MM.1S (cell line): ENCODE results near the gene IL1RAPL2.

Experiments
- DNase-seq: peaks from one replicate; pipeline ENCODE4 v3.0.0-alpha.2; 2015
- H2AFZ ChIP-seq: fragments of 300-600 bp; sonication (generic); 2 replicates; pipeline ENCODE4 v1.6.0; 2016; ENCODE audit warnings: antibody characterized with exemption, low read length
- H3F3A ChIP-seq: fragments of 300-600 bp; sonication (generic); 2 replicates; pipeline ENCODE4 v1.6.1; 2016; ENCODE audit warnings: mild to moderate bottlenecking, antibody characterized with exemption, low read length, moderate library complexity, mixed read lengths; ENCODE audit not compliant: insufficient read depth
- H3K27ac ChIP-seq: fragments of 300-600 bp; sonication (generic); 2 replicates; pipeline ENCODE4 v1.5.1; 2016; ENCODE audit warnings: mild to moderate bottlenecking, low read length
- H3K27me3 ChIP-seq: fragments of 300-600 bp; sonication (generic); replicated peaks from 2 replicates; pipeline ENCODE4 v1.6.0; 2016; ENCODE audit warnings: low read length; ENCODE audit not compliant: insufficient read depth
- H3K36me3 ChIP-seq: fragments of 300-600 bp; sonication (generic); replicated peaks from 2 replicates; pipeline ENCODE4 v1.6.1; 2016; ENCODE audit warnings: mild to moderate bottlenecking, low read length, mixed read lengths; ENCODE audit not compliant: insufficient read depth
- H3K4me1 ChIP-seq: fragments of 300-600 bp; sonication (generic); 2 replicates; pipeline ENCODE4 v1.6.1; 2016; ENCODE audit warnings: low read length, mixed read lengths
- H3K4me2 ChIP-seq: fragments of 300-600 bp; sonication (generic); 2 replicates; pipeline ENCODE4 v1.6.0; 2016; ENCODE audit warnings: low read depth, low read length
- H3K4me3 ChIP-seq: fragments of 300-600 bp; sonication (generic); 2 replicates; pipeline ENCODE4 v1.5.1; 2016; ENCODE audit warnings: low read length, mixed read lengths
- H3K79me2 ChIP-seq: fragments of 300-600 bp; sonication (generic); 2 replicates; pipeline ENCODE4 v1.6.1; 2016; ENCODE audit warnings: mixed run types, low read length, mixed read lengths
- H3K9ac ChIP-seq: fragments of 300-600 bp; sonication (generic); 2 replicates; pipeline ENCODE4 v1.6.1; 2016; ENCODE audit warnings: low read length, mixed read lengths
- H3K9me2 ChIP-seq: fragments of 300-600 bp; sonication (generic); replicated peaks from 2 replicates; pipeline ENCODE4 v1.6.1; 2016; ENCODE audit warnings: mild to moderate bottlenecking, low read length, mixed read lengths; ENCODE audit not compliant: insufficient read depth
- H3K9me3 ChIP-seq: fragments of 300-600 bp; sonication (generic); replicated peaks from 2 replicates; pipeline ENCODE4 v1.6.1; 2016; ENCODE audit warnings: mild to moderate bottlenecking, low read length, mixed read lengths; ENCODE audit not compliant: insufficient read depth
- H4K20me1 ChIP-seq: fragments of 300-600 bp; sonication (generic); 2 replicates; pipeline ENCODE4 v1.6.1; 2016; ENCODE audit warnings: mild to moderate bottlenecking, low read length, moderate library complexity, mixed read lengths; ENCODE audit not compliant: insufficient read depth
- EZH2 ChIP-seq: fragments of 300-600 bp; sonication (generic); optimal IDR thresholded peaks from 2 replicates; pipeline ENCODE3; 2017; ENCODE audit warnings: low read depth, mild to moderate bottlenecking, antibody characterized with exemption, low read length, mixed read lengths
- EZH2phosphoT487 ChIP-seq: fragments of 300-600 bp; sonication (generic); IDR thresholded peaks from 2 replicates; pipeline ENCODE4 v1.6.1; 2018; ENCODE audit warnings: antibody characterized with exemption, low read length
- TF ChIP-seq, protein P1 (sequence below): fragments of 300-600 bp; sonication (generic); IDR thresholded peaks from 2 replicates; pipeline ENCODE4 v1.5.1; 2016; ENCODE audit warnings: antibody characterized with exemption, low read length, mixed read lengths

The IL1RAPL2 gene

DNA sequence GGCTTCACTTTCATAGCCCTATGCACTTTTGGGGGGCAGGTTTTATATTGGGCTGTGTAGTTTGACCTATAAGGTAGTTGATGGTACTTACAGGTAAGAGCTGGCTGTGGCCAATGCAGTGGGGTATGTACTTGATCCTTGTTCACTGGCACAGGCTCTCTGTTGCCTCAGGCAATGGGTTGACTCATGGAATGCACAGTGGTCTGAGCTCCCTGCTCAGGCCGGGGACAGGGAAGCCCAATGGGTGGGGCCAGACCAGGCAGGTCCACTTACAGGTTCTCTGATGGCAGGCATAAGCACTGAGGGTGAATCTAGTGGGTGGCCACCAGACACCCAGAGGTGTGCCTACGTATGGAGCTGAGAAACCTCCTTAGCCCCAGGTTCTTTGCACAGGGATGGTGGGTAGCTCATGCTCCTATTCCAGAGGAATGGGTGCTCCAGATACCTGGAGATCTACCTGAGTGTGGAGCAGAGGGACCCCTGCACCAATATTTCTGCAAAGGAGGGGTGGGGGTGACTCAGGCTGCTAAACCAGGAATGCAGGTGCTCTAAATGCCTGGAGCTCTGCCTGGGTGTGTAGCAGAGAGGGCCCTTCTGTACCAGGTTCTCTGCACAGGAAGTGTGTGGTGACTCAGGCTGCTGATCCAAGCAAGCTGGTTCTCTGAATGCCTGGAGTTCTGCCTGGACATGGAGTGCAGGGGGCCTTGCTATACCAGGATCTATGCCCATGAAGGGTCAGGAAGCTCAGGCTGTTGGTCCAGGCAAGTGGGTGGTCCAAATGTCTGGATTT, 52.3 kb downstream of the IL1RAPL2 start:
- Histone ChIP-seq H3K36me3 (no peaks in the 10 kb centered on the region), H3K9ac (no peak overlapping the region), H2AFZ (no peak overlapping the region), H3K4me3 (no peak overlapping the region), H3K27ac (no peak overlapping the region), H3K79me2 (no peaks in the 10 kb centered on the region), H3K27me3 (no peaks in the 10 kb centered on the region), H3K9me2 (no peaks in the 10 kb centered on the region), H4K20me1 (no peaks in the 10 kb centered on the region), H3F3A (no peaks in the 10 kb centered on the region), H3K4me2 (no peak overlapping the region), H3K4me1 (no peaks in the 10 kb centered on the region), H3K9me3 (no peaks in the 10 kb centered on the region)
- DNase-seq = no peak
- no peak for TF ChIP-seq EZH2
- TF ChIP-seq EZH2phosphoT487 = no peak
- TF ChIP-seq, protein P1, sequence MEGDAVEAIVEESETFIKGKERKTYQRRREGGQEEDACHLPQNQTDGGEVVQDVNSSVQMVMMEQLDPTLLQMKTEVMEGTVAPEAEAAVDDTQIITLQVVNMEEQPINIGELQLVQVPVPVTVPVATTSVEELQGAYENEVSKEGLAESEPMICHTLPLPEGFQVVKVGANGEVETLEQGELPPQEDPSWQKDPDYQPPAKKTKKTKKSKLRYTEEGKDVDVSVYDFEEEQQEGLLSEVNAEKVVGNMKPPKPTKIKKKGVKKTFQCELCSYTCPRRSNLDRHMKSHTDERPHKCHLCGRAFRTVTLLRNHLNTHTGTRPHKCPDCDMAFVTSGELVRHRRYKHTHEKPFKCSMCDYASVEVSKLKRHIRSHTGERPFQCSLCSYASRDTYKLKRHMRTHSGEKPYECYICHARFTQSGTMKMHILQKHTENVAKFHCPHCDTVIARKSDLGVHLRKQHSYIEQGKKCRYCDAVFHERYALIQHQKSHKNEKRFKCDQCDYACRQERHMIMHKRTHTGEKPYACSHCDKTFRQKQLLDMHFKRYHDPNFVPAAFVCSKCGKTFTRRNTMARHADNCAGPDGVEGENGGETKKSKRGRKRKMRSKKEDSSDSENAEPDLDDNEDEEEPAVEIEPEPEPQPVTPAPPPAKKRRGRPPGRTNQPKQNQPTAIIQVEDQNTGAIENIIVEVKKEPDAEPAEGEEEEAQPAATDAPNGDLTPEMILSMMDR = no peak

DNA sequence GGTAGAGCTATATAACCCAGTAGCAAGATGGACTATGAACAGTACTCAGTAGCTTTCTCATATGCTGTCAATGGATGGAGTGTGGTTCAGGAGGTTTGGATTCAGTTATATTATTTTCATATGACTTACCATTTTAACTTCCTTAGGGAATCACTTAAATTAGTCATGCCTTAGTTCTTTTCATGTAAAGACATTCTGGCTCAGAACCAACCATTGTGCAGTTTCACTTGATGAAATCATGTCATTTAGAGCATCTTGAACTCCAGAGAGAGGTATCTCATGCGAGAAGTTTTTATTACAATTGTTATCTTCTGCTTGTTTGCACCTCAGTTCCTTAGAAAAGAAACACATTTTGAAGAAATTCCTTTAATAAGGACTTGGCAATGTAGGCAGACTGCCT, 55.8 kb downstream of the IL1RAPL2 start:
- Histone ChIP-seq H3K9me3 (no peaks in the 10 kb centered on the region), H3K9me2 (no peaks in the 10 kb centered on the region), H3F3A (no peaks in the 10 kb centered on the region), H4K20me1 (no peaks in the 10 kb centered on the region), H3K4me1 (no peaks in the 10 kb centered on the region), H3K27ac (no peak overlapping the region), H3K4me3 (no peak overlapping the region), H3K36me3 (no peaks in the 10 kb centered on the region), H3K9ac (no peak overlapping the region), H3K79me2 (no peaks in the 10 kb centered on the region), H3K27me3 (no peaks in the 10 kb centered on the region), H2AFZ (no peak overlapping the region), H3K4me2 (no peak overlapping the region)
- TF ChIP-seq EZH2phosphoT487 = no peak
- TF ChIP-seq EZH2 = no peak
- TF ChIP-seq, protein P1 = no peak
- no peak for DNase-seq

DNA sequence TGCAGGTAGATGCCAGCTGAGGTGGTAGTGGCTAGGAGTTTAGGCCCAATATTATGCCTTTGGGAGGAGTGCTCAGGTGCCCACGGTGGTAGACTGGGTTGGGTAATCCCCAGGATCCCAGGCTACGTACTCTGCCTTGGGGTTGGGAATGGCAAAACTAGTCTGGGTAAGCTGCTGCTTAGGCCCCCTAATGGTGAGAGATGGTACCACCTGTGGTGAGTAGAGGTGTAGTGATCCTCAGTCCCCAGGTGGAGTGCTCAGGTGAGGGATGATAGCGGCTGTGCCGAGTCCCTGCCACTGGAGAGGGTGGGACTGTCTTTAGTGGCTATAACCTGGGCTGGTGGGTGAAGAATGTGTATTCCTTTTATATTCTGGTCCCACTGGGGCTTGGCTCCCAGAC, 75.2 kb downstream of the IL1RAPL2 start:
- H4K20me1 ChIP-seq = no peaks in the 10 kb centered on the region
- H3K27me3 ChIP-seq = no peaks in the 10 kb centered on the region
- no peak overlapping the region for H3K4me2 ChIP-seq
- no peak overlapping the region for H3K27ac ChIP-seq
- no peaks in the 10 kb centered on the region for H3K9me3 ChIP-seq
- H3F3A ChIP-seq = no peaks in the 10 kb centered on the region
- no peak overlapping the region for H3K4me3 ChIP-seq
- no peaks in the 10 kb centered on the region for H3K4me1 ChIP-seq
- no peaks in the 10 kb centered on the region for H3K36me3 ChIP-seq
- no peak for DNase-seq
- no peak overlapping the region for H3K9ac ChIP-seq
- no peak overlapping the region for H2AFZ ChIP-seq
- TF ChIP-seq, protein P1 = no peak; the same call in 1 of the 2 replicates
- no peak for TF ChIP-seq EZH2phosphoT487
- TF ChIP-seq EZH2 = no peak
- no peaks in the 10 kb centered on the region for H3K79me2 ChIP-seq
- H3K9me2 ChIP-seq = no peaks in the 10 kb centered on the region
